ENCODE data around the gene NTSR1.

- TF ChIP-seq, protein P1, sequence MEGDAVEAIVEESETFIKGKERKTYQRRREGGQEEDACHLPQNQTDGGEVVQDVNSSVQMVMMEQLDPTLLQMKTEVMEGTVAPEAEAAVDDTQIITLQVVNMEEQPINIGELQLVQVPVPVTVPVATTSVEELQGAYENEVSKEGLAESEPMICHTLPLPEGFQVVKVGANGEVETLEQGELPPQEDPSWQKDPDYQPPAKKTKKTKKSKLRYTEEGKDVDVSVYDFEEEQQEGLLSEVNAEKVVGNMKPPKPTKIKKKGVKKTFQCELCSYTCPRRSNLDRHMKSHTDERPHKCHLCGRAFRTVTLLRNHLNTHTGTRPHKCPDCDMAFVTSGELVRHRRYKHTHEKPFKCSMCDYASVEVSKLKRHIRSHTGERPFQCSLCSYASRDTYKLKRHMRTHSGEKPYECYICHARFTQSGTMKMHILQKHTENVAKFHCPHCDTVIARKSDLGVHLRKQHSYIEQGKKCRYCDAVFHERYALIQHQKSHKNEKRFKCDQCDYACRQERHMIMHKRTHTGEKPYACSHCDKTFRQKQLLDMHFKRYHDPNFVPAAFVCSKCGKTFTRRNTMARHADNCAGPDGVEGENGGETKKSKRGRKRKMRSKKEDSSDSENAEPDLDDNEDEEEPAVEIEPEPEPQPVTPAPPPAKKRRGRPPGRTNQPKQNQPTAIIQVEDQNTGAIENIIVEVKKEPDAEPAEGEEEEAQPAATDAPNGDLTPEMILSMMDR (IDR thresholded peaks at IDR 0.05) = no peak
- TF ChIP-seq POLR2AphosphoS5 (IDR thresholded peaks at IDR 0.05; ENCODE audit: low read depth, low read length) = no peak
- TF ChIP-seq REST (IDR thresholded peaks at IDR 0.05; ENCODE audit: insufficient read depth in 1 of 2, low read depth in 2 of 2, low read length in 1 of 2) = no peak
Observed at GRCh38 chr20:62714799-62715198, 6.2 kb downstream of the NTSR1 start.

Measured in Panc1 (cell line).